Calu3 (cell line): ENCODE measurements around the gene CCDC192. TPM values are rescaled to one million over a fixed set of nuclear protein-coding genes. Genes with fewer than 3 reads are reported as not detected.

Experiments used
- BruUV-seq: library from RNA; stranded (reverse); fragments of 400-500 nt; replicated peaks from 2 replicates; lab custom pipeline; 2021; lab: Mats Ljungman, UMichigan
- CTCF ChIA-PET: fragments of 300-600 bp; sonication (Branson Sonifier 250); formaldehyde crosslinking; loops from one replicate; lab custom pipeline; 2022; ENCODE audit warnings: antibody characterized with exemption; lab: Charles Lee
- DNase-seq: peaks from one replicate; pipeline ENCODE4 v3.0.0; 2022
- H3K27ac Mint-ChIP-seq: one replicate; pipeline ENCODE4 v1.8.0; 2022; ENCODE audit warnings: mixed read lengths; ENCODE audit not compliant: unreplicated experiment
- H3K27me3 Mint-ChIP-seq: one replicate; pipeline ENCODE4 v1.8.0; 2022; ENCODE audit warnings: mixed read lengths; ENCODE audit not compliant: unreplicated experiment
- H3K36me3 Mint-ChIP-seq: one replicate; pipeline ENCODE4 v1.8.0; 2022; ENCODE audit warnings: mild to moderate bottlenecking, moderate library complexity, mixed read lengths; ENCODE audit not compliant: insufficient read depth, unreplicated experiment
- H3K4me1 Mint-ChIP-seq: one replicate; pipeline ENCODE4 v1.8.0; 2022; ENCODE audit warnings: mild to moderate bottlenecking, low read depth, mixed read lengths; ENCODE audit not compliant: unreplicated experiment
- H3K4me3 Mint-ChIP-seq: one replicate; pipeline ENCODE4 v1.8.0; 2022; ENCODE audit warnings: mild to moderate bottlenecking, low read depth, moderate library complexity, mixed read lengths; ENCODE audit not compliant: unreplicated experiment
- H3K9me3 Mint-ChIP-seq: one replicate; pipeline ENCODE4 v1.8.0; 2022; ENCODE audit warnings: low read depth, mixed read lengths; ENCODE audit not compliant: unreplicated experiment
- intact Hi-C: fragments of 100-400 bp; cut with micrococcal nuclease; formaldehyde crosslinking; loops from one replicate; pipeline ENCODE4 v1.10.0; 2022; ENCODE audit not compliant: unreplicated experiment
- total RNA-seq: library from RNA; stranded (reverse); gene quantifications from 2 replicates; pipeline ENCODE4 v1.2.3, GENCODE V29; 2022
- TF ChIP-seq, protein P1 (sequence below): fragments of 200-600 bp; IDR thresholded peaks from one replicate; pipeline ENCODE4 v1.8.0; 2022; ENCODE audit warnings: antibody characterized with exemption; ENCODE audit not compliant: unreplicated experiment

The CCDC192 gene
- total RNA-seq, 1 experiment from 2014 or later = 2.5 TPM

DNA sequence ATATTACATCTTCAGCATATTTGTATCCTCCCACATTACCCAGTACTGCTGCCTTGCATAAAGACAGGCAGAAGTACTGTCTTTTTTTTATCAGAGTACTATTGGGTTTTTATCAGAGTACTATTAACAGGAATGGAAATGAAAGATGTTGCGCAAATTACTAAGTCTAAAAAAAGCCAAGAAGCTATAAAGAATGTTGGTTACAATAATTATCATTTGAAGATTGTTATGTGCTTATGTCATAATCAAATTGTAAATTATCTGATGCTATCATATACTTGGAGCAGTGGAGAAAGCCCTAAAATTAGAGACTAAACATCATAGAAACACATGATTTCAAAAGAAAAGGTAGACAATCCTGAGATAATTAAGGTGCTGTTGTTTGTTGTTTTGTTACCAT, 188.8 kb downstream of the CCDC192 start:
- TF ChIP-seq, protein P1, sequence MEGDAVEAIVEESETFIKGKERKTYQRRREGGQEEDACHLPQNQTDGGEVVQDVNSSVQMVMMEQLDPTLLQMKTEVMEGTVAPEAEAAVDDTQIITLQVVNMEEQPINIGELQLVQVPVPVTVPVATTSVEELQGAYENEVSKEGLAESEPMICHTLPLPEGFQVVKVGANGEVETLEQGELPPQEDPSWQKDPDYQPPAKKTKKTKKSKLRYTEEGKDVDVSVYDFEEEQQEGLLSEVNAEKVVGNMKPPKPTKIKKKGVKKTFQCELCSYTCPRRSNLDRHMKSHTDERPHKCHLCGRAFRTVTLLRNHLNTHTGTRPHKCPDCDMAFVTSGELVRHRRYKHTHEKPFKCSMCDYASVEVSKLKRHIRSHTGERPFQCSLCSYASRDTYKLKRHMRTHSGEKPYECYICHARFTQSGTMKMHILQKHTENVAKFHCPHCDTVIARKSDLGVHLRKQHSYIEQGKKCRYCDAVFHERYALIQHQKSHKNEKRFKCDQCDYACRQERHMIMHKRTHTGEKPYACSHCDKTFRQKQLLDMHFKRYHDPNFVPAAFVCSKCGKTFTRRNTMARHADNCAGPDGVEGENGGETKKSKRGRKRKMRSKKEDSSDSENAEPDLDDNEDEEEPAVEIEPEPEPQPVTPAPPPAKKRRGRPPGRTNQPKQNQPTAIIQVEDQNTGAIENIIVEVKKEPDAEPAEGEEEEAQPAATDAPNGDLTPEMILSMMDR = no peak
- peaks cover 15% of the 10 kb centered on the region for H3K36me3 Mint-ChIP-seq
- no peaks in the 10 kb centered on the region for H3K27me3 Mint-ChIP-seq
- peak overlapping the region; percentile 57 for H3K27ac Mint-ChIP-seq
- no peak for DNase-seq
- H3K9me3 Mint-ChIP-seq = peaks cover 5% of the 10 kb centered on the region
- H3K4me1 Mint-ChIP-seq = peaks cover 45% of the 10 kb centered on the region
- BruUV-seq = no TSS peak
- no peak overlapping the region for H3K4me3 Mint-ChIP-seq
- intact Hi-C loops = loop anchor here (2.0 kb wide), 1 partner anchor 67 kb away; no protein-coding TSS in a partner anchor
- CTCF ChIA-PET = interaction anchor here (0.6 to 1.9 kb wide), 17 partner anchors 10 to 191 kb away, joined by 3 to 14 read pairs (median 4); no protein-coding TSS in a partner anchor

DNA sequence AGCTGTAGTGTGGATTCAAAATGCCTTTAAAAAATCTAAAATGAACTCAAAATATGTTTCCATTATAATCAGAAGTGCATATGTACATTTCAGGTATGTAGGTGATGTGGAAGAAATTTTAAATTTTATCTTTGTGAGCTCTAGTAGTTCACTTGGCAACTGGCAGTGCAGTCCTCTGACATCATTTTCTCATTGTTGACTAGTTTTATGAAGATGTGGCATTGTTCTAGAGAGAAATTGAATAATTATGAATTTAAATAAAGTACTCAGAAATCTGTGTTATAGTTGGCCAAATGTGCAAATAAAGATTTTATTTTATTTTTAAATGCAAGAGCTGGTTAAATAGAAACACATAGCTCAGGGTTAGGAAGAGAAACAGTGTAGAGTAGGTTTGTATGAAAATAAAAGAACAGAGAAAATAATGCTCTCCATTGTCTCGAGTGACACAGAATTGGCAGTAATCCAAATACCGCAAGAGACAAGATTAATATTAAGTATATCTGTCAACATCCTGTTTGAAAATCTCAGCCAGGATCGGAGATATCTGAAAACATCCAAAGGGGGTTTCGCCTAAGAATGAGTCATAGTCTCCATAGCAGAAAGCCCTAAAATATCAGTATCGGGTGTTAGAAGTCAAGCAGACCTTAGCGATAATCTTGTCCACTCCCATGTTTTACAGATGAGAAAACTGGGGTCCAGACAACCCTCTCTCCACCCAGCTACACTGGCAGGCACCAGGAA, 189.4 kb downstream of the CCDC192 start:
- Mint-ChIP-seq H3K4me3 (peak overlapping the region; percentile 28), H3K36me3 (peaks cover 15% of the 10 kb centered on the region), H3K9me3 (peaks cover 5% of the 10 kb centered on the region), H3K27me3 (no peaks in the 10 kb centered on the region), H3K27ac (peak overlapping the region; percentile 57), H3K4me1 (peaks cover 44% of the 10 kb centered on the region)
- intact Hi-C loops = loop anchor here (2.0 kb wide), 1 partner anchor 66 kb away; no protein-coding TSS in a partner anchor
- CTCF ChIA-PET = interaction anchor here (0.6 to 1.9 kb wide), 17 partner anchors 10 to 190 kb away, joined by 3 to 14 read pairs (median 4); no protein-coding TSS in a partner anchor
- TF ChIP-seq, protein P1 = no peak
- DNase-seq = peak; percentile 55
- no TSS peak for BruUV-seq

DNA sequence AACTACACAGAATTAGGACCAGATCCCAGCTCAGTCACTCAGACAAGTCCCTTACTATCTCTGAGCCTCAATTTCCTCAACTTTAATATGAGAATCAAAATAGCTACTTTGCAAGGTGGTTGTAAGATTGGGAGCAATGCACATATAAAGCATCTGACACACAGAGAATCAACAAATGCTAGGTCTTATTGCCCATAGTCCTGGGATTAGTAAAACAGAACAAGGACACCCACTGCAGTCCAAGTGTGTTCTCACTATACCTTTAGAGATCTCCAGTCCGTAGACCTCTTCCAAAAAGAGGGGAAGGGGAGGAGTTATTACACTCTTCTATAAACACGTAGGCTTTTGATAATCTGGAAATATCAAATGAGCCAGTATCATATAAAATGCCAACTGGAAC, 190.0 kb downstream of the CCDC192 start:
- Mint-ChIP-seq H3K4me1 (peaks cover 44% of the 10 kb centered on the region), H3K4me3 (peak overlapping the region; percentile 28), H3K36me3 (peaks cover 15% of the 10 kb centered on the region), H3K9me3 (peaks cover 5% of the 10 kb centered on the region), H3K27ac (peak overlapping the region; percentile 57), H3K27me3 (no peaks in the 10 kb centered on the region)
- TF ChIP-seq, protein P1 = no peak
- intact Hi-C loops = loop anchor here (2.0 kb wide), 1 partner anchor 66 kb away; no protein-coding TSS in a partner anchor
- DNase-seq = no peak
- CTCF ChIA-PET = interaction anchor here (0.7 to 1.9 kb wide), 13 partner anchors 10 to 189 kb away, joined by 3 to 14 read pairs (median 5); no protein-coding TSS in a partner anchor
- no TSS peak for BruUV-seq

DNA sequence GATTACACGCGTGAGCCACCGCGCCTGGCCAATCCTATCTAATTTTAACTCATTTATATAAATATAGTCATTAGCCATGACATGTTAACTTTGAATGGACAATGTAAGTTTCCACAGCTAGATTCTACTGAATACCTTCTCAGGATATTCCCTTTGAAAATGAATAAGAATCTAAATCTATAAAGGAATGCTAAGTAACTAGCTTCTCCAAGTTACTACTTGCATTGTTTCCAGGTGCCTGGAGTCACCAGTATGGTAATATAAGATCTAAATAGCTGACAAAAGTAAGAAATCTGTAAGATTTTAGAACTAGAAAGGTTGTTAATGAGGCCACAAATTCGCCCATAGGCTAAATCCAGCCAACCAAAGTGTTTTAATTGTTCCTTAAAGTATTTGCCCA, 191.3 kb downstream of the CCDC192 start:
- no peaks in the 10 kb centered on the region for H3K27me3 Mint-ChIP-seq
- peaks cover 5% of the 10 kb centered on the region for H3K9me3 Mint-ChIP-seq
- BruUV-seq = no TSS peak
- CTCF ChIA-PET = interaction anchor here (0.6 to 1.9 kb wide), 4 partner anchors 15 to 1194 kb away, joined by 3 to 5 read pairs (median 4); no protein-coding TSS in a partner anchor
- H3K4me3 Mint-ChIP-seq = no peak overlapping the region
- no peak overlapping the region for H3K27ac Mint-ChIP-seq
- peaks cover 14% of the 10 kb centered on the region for H3K36me3 Mint-ChIP-seq
- H3K4me1 Mint-ChIP-seq = peaks cover 49% of the 10 kb centered on the region
- DNase-seq = no peak
- intact Hi-C loops = no loop called here
- TF ChIP-seq, protein P1 = no peak
